H9 (cell line): Measurements from ENCODE around the gene CEP120. TPM values are rescaled to one million over a fixed set of nuclear protein-coding genes. Genes with fewer than 3 reads are reported as not detected.

Source experiments
- DNase-seq: peaks from one replicate; pipeline ENCODE4 v3.0.0-alpha.2; 2017
- H2AFZ ChIP-seq: one replicate; pipeline ENCODE4 v1.6.1; 2013; ENCODE audit warnings: mild to moderate bottlenecking, low read length, control low read depth, moderate library complexity
- H2AK5ac ChIP-seq: 2 replicates; pipeline ENCODE4 v1.6.1; 2013; ENCODE audit warnings: low read length, control low read depth, mixed read lengths; ENCODE audit not compliant: insufficient read length
- H2BK120ac ChIP-seq: one replicate; pipeline ENCODE4 v1.6.1; 2013; ENCODE audit warnings: low read depth, mild to moderate bottlenecking, low read length, control low read depth, inconsistent platforms; ENCODE audit not compliant: poor library complexity, severe bottlenecking
- H2BK12ac ChIP-seq: 2 replicates; pipeline ENCODE4 v1.6.1; 2013; ENCODE audit warnings: low read length, control low read depth, mixed read lengths, low read depth; ENCODE audit not compliant: insufficient read length
- H2BK15ac ChIP-seq: 2 replicates; pipeline ENCODE4 v1.6.1; 2013; ENCODE audit warnings: low read depth, low read length, control low read depth
- H2BK20ac ChIP-seq: one replicate; pipeline ENCODE4 v1.6.1; 2013; ENCODE audit warnings: low read depth, mild to moderate bottlenecking, low read length, control low read depth, inconsistent platforms; ENCODE audit not compliant: poor library complexity, severe bottlenecking
- H2BK5ac ChIP-seq: 2 replicates; pipeline ENCODE4 v1.6.1; 2013; ENCODE audit warnings: low read length, control low read depth, mixed read lengths; ENCODE audit not compliant: insufficient read length
- H3K14ac ChIP-seq: 2 replicates; pipeline ENCODE4 v1.6.1; 2013; ENCODE audit warnings: low read length, control low read depth; ENCODE audit not compliant: insufficient read depth
- H3K18ac ChIP-seq: 2 replicates; pipeline ENCODE4 v1.6.1; 2013; ENCODE audit warnings: low read depth, mild to moderate bottlenecking, mixed read lengths, low read length, control low read depth; ENCODE audit not compliant: insufficient read length
- H3K23ac ChIP-seq: 2 replicates; pipeline ENCODE4 v1.6.1; 2013; ENCODE audit warnings: low read length, control low read depth, mixed read lengths, low read depth; ENCODE audit not compliant: insufficient read length
- H3K23me2 ChIP-seq: 2 replicates; pipeline ENCODE4 v1.6.1; 2013; ENCODE audit warnings: low read depth, mild to moderate bottlenecking, mixed read lengths, low read length, control low read depth; ENCODE audit not compliant: insufficient read length, poor library complexity, severe bottlenecking
- H3K27ac ChIP-seq: 2 replicates; pipeline ENCODE4 v1.5.1; 2013; ENCODE audit warnings: low read length, control low read depth, mixed read lengths, low read depth; ENCODE audit not compliant: insufficient read length
- H3K27me3 ChIP-seq: 2 replicates; pipeline ENCODE4 v1.6.1; 2013; ENCODE audit warnings: low read length, control low read depth, inconsistent platforms; ENCODE audit not compliant: insufficient read depth
- H3K4ac ChIP-seq: 2 replicates; pipeline ENCODE4 v1.6.1; 2013; ENCODE audit warnings: low read depth, mild to moderate bottlenecking, control low read depth, inconsistent platforms, low read length, moderate library complexity
- H3K4me1 ChIP-seq: 2 replicates; pipeline ENCODE4 v1.6.1; 2013; ENCODE audit warnings: low read length, control low read depth, inconsistent platforms; ENCODE audit not compliant: insufficient read depth
- H3K4me2 ChIP-seq: 2 replicates; pipeline ENCODE4 v1.6.1; 2013; ENCODE audit warnings: low read length, control low read depth, mixed read lengths; ENCODE audit not compliant: insufficient read length, insufficient read depth
- H3K56ac ChIP-seq: 2 replicates; pipeline ENCODE4 v1.6.1; 2013; ENCODE audit warnings: low read depth, mild to moderate bottlenecking, mixed read lengths, low read length, control low read depth; ENCODE audit not compliant: insufficient read length
- H3K79me1 ChIP-seq: 2 replicates; pipeline ENCODE4 v1.6.1; 2013; ENCODE audit warnings: low read depth, mild to moderate bottlenecking, moderate library complexity, low read length, control low read depth, inconsistent platforms; ENCODE audit not compliant: insufficient read depth, poor library complexity, severe bottlenecking
- H3K79me2 ChIP-seq: 2 replicates; pipeline ENCODE4 v1.6.1; 2013; ENCODE audit warnings: low read length, control low read depth, inconsistent platforms; ENCODE audit not compliant: insufficient read depth
- H3K9ac ChIP-seq: 2 replicates; pipeline ENCODE4 v1.6.1; 2013; ENCODE audit warnings: low read length, control low read depth, mixed read lengths; ENCODE audit not compliant: insufficient read length; ENCODE audit errors: extremely low read depth
- H3K9me3 ChIP-seq: one replicate; pipeline ENCODE4 v1.6.1; 2013; ENCODE audit warnings: low read depth, low read length, inconsistent platforms; ENCODE audit not compliant: control insufficient read depth
- H3T11ph ChIP-seq: one replicate; pipeline ENCODE4 v1.6.1; 2013; ENCODE audit warnings: mild to moderate bottlenecking, low read length, control low read depth, inconsistent platforms
- H4K20me1 ChIP-seq: one replicate; pipeline ENCODE4 v1.6.1; 2013; ENCODE audit not compliant: control insufficient read depth, insufficient read length, insufficient read depth
- H4K5ac ChIP-seq: 2 replicates; pipeline ENCODE4 v1.6.1; 2013; ENCODE audit warnings: low read depth, mild to moderate bottlenecking, mixed read lengths, low read length, control low read depth; ENCODE audit not compliant: insufficient read length
- H4K8ac ChIP-seq: replicated peaks from 2 replicates; pipeline ENCODE4 v1.6.1; 2013; ENCODE audit warnings: low read length, control low read depth, mixed read lengths, low read depth; ENCODE audit not compliant: insufficient read length
- H4K91ac ChIP-seq: 2 replicates; pipeline ENCODE4 v1.6.1; 2013; ENCODE audit warnings: low read depth, mild to moderate bottlenecking, moderate library complexity, mixed read lengths, low read length, control low read depth; ENCODE audit not compliant: insufficient read length
- H3K27ac Mint-ChIP-seq, 3 experiments: 2 replicates in 2 of 3; 3 replicates in 1 of 3; pipeline ENCODE4 v1.8.0; 2020 to 2021; ENCODE audit warnings: mixed read lengths in 3 of 3, mild to moderate bottlenecking in 1 of 3, moderate library complexity in 1 of 3
- H3K27me3 Mint-ChIP-seq: 2 replicates; pipeline ENCODE4 v1.8.0; 2021; ENCODE audit warnings: low read depth, mild to moderate bottlenecking, moderate library complexity, mixed read lengths
- H3K36me3 Mint-ChIP-seq, 3 experiments: 2 replicates in 2 of 3; 3 replicates in 1 of 3; pipeline ENCODE4 v1.8.0; 2020 to 2021; ENCODE audit warnings: low read depth in 3 of 3, mixed read lengths in 3 of 3; ENCODE audit not compliant: insufficient read depth in 1 of 3
- H3K4me1 Mint-ChIP-seq, 2 experiments: 2 replicates each; pipeline ENCODE4 v1.8.0; 2020; ENCODE audit warnings: mixed read lengths in 2 of 2
- H3K4me3 Mint-ChIP-seq, 2 experiments: 2 replicates in 1 of 2; 3 replicates in 1 of 2; pipeline ENCODE4 v1.8.0; 2020 to 2021; ENCODE audit warnings: mild to moderate bottlenecking in 2 of 2, mixed read lengths in 2 of 2, moderate library complexity in 1 of 2
- H3K9me3 Mint-ChIP-seq, 2 experiments: 2 replicates in 1 of 2; 3 replicates in 1 of 2; pipeline ENCODE4 v1.8.0; 2020; ENCODE audit warnings: mild to moderate bottlenecking in 2 of 2, mixed read lengths in 2 of 2, moderate library complexity in 1 of 2
- CTCF ChIP-seq: fragments of 200-600 bp; sonication (generic); conservative IDR thresholded peaks from 3 replicates; pipeline ENCODE4 v1.8.0; 2021; ENCODE audit warnings: antibody characterized with exemption, mild to moderate bottlenecking
- total RNA-seq: library from RNA; stranded (reverse); gene quantifications from 2 replicates; pipeline ENCODE4 v1.2.1, GENCODE V29; 2021

CEP120 gene
- total RNA-seq, 1 experiment from 2014 or later: 22.5 TPM

GRCh38 chr5:123304777-123305316 lies 118.4 kb downstream of the CEP120 start:
- no peak overlapping the region for H3K14ac ChIP-seq
- no peak overlapping the region for H2AFZ ChIP-seq
- no peaks in the 10 kb centered on the region; the same call in 1 of the 2 replicates for H3K4me1 ChIP-seq
- H2BK15ac ChIP-seq: no peak overlapping the region
- no peaks in the 10 kb centered on the region for H3K9me3 ChIP-seq
- Mint-ChIP-seq H3K36me3 (peaks cover 0 to 9% (median 0%) of the 10 kb centered on the region in 3 experiments; a peak in 1 of 7 replicates), H3K27ac (no peak overlapping the region), H3K4me1 (peaks cover 20 to 29% of the 10 kb centered on the region in 2 experiments), H3K4me3 (no peak overlapping the region), H3K9me3 (peaks cover 0 to 5% of the 10 kb centered on the region in 2 experiments; a peak in 1 of 5 replicates), H3K27me3 (peaks cover 3% of the 10 kb centered on the region; the same call in 1 of the 2 replicates)
- no peaks in the 10 kb centered on the region; the same call in 1 of the 2 replicates for H3K27me3 ChIP-seq
- H3K9ac ChIP-seq: no peak overlapping the region
- no peak for TF ChIP-seq CTCF
- no peak overlapping the region for H4K5ac ChIP-seq
- H3K18ac ChIP-seq: no peak overlapping the region
- no peaks in the 10 kb centered on the region for H4K20me1 ChIP-seq
- H3K79me1 ChIP-seq: no peaks in the 10 kb centered on the region
- no peak overlapping the region for H3K23ac ChIP-seq
- H2BK120ac ChIP-seq: no peak overlapping the region
- no peak overlapping the region for H4K91ac ChIP-seq
- no peak overlapping the region for H2BK12ac ChIP-seq
- H2BK20ac ChIP-seq: no peak overlapping the region
- no peaks in the 10 kb centered on the region for H3K79me2 ChIP-seq
- no peak overlapping the region for H2AK5ac ChIP-seq
- no peaks in the 10 kb centered on the region for H3K23me2 ChIP-seq
- DNase-seq: no peak
- no peak overlapping the region for H3K4me2 ChIP-seq
- H2BK5ac ChIP-seq: no peak overlapping the region
- no peak overlapping the region for H3T11ph ChIP-seq
- H4K8ac ChIP-seq: no peak overlapping the region
- no peak overlapping the region for H3K4ac ChIP-seq
- H3K56ac ChIP-seq: no peak overlapping the region
- H3K27ac ChIP-seq: no peak overlapping the region
